ENCODE data around the gene SIRT1. TPM values are rescaled to one million over a fixed set of nuclear protein-coding genes. Genes with fewer than 3 reads are reported as not detected.

Gene SIRT1
- total and polyA plus RNA-seq, 9 of the 15 experiments (the other 6 are each of a cell fraction or from before 2014, with no cell fraction given): 7.8 to 25.8 (median 19.1) TPM

GRCh38 chr10:67837541-67838314, 46.7 kb upstream of the SIRT1 start, which contains the start of gene DNAJC12 (continued):
- TF ChIP-seq, protein P1, sequence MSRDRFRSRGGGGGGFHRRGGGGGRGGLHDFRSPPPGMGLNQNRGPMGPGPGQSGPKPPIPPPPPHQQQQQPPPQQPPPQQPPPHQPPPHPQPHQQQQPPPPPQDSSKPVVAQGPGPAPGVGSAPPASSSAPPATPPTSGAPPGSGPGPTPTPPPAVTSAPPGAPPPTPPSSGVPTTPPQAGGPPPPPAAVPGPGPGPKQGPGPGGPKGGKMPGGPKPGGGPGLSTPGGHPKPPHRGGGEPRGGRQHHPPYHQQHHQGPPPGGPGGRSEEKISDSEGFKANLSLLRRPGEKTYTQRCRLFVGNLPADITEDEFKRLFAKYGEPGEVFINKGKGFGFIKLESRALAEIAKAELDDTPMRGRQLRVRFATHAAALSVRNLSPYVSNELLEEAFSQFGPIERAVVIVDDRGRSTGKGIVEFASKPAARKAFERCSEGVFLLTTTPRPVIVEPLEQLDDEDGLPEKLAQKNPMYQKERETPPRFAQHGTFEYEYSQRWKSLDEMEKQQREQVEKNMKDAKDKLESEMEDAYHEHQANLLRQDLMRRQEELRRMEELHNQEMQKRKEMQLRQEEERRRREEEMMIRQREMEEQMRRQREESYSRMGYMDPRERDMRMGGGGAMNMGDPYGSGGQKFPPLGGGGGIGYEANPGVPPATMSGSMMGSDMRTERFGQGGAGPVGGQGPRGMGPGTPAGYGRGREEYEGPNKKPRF (IDR thresholded peaks at IDR 0.05; ENCODE audit: low read depth, low read length): no peak
- TF ChIP-seq CREB3L1 (IDR thresholded peaks at IDR 0.05; ENCODE audit: borderline replicate concordance, low read depth): peak; percentile 94
- peak; percentile 86 for TF ChIP-seq MGA (IDR thresholded peaks at IDR 0.05)
- peak; percentile 93 for TF ChIP-seq HCFC1 (IDR thresholded peaks at IDR 0.05; ENCODE audit: low read depth, low read length)
- TF ChIP-seq MEF2A (IDR thresholded peaks at IDR 0.05; ENCODE audit: control insufficient read depth, low read depth, low read length): no peak
- TF ChIP-seq RAD21 (CRISPR knock-in tag; conservative IDR thresholded peaks at IDR 0.05 in 1 of 2, IDR thresholded peaks at IDR 0.05 in 1 of 2): peak in 1 of 2 experiments; percentile 53; a peak in 2 of 4 replicates
- 0 out of 2 replicates have a peak, but pooled peaks have one; percentile 58 for TF ChIP-seq XRCC3 (IDR thresholded peaks at IDR 0.05)
- TF ChIP-seq ZNF165 (CRISPR knock-in tag; IDR thresholded peaks at IDR 0.05; ENCODE audit: borderline replicate concordance): no peak

All from K562 (cell line).